Breast epithelium (tissue), 3 donors: ENCODE results near the gene MTHFD2L.

Experiments
- CTCF ChIP-seq, 3 donors: fragments of 450-650 bp; IDR thresholded peaks; one replicate each; pipeline ENCODE4 v1.5.1; 2016 to 2017; ENCODE audit warnings: antibody characterized with exemption in 3 of 3, mild to moderate bottlenecking in 3 of 3, moderate library complexity in 3 of 3
- POLR2A ChIP-seq: fragments of 450-650 bp; IDR thresholded peaks from one replicate; pipeline ENCODE4 v1.6.1; 2016; ENCODE audit warnings: antibody characterized with exemption, mild to moderate bottlenecking, moderate library complexity
- POLR2AphosphoS5 ChIP-seq, 3 donors: sonication (generic); formaldehyde crosslinking; IDR thresholded peaks; one replicate each; pipeline ENCODE4 v1.6.1; 2017; ENCODE audit warnings: antibody characterized with exemption in 3 of 3

- TF ChIP-seq CTCF (IDR thresholded peaks at IDR 0.05) = no peak
- TF ChIP-seq POLR2A = no peak
- TF ChIP-seq POLR2AphosphoS5 (IDR thresholded peaks at IDR 0.05) = no peak
Observed at GRCh38 chr4:74291471-74291870, 133.6 kb downstream of the MTHFD2L start.
